Measurements from ENCODE around the gene CTDSP2.

Gene CTDSP2

DNA sequence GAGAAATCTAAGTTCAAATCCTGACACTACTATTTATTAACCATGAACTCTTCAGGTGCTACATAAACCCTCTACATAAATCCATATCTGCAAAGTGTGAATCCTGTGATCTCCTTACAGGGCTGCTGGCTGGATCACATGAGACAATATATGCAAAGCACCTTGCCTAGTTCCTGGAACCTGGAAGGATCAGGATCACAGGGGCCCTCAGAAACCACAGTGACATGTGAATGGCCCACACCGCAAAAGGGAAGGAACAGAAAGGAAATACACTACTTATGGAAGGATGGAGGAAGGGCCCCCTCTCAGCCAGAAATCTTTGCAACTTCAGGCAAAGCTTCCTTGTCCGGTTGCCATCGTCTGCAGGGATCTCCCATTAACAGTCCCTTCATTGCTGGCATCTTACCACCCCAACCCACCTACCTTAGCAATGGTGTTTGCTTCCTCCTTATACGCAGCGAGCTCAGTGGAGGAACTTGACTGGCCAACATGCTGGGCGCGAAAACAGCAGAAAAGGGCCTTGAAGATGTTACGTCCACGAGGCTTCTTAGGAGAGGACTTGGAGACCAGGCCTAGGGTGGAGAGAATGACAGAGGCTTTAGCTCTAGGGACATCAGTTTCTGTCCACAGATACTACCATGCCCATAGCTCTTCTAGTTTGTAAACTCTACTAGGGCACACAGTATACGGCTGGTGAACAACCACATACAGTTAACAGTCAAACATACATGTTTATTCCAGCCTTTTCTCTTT lies 17.3 kb downstream of the CTDSP2 start:
- H3K4me3 ChIP-seq (ENCODE audit: low read depth, low read length) = no peak overlapping the region
- TF ChIP-seq, protein P1, sequence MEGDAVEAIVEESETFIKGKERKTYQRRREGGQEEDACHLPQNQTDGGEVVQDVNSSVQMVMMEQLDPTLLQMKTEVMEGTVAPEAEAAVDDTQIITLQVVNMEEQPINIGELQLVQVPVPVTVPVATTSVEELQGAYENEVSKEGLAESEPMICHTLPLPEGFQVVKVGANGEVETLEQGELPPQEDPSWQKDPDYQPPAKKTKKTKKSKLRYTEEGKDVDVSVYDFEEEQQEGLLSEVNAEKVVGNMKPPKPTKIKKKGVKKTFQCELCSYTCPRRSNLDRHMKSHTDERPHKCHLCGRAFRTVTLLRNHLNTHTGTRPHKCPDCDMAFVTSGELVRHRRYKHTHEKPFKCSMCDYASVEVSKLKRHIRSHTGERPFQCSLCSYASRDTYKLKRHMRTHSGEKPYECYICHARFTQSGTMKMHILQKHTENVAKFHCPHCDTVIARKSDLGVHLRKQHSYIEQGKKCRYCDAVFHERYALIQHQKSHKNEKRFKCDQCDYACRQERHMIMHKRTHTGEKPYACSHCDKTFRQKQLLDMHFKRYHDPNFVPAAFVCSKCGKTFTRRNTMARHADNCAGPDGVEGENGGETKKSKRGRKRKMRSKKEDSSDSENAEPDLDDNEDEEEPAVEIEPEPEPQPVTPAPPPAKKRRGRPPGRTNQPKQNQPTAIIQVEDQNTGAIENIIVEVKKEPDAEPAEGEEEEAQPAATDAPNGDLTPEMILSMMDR (IDR thresholded peaks at IDR 0.05; ENCODE audit: borderline replicate concordance, insufficient read depth, low read depth, low read length) = no peak

DNA sequence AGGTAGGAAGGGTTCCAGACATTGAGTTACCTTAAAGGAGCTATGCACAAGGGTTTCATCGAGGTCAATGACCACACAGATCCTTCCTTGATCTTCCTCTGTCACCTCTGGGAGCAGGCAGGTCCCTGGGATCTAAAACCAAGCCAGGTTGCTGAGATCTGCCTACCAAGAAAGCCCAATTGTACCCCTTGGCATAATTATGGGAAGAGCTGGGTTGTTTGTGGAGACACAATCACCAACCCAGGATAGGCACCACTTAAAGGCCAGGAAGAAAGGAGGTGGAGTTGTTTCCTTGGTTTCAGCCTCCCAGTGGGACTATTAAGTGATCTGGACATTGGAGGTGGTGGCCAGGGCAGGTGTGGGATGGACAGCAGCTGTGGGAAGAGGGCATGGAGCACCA lies 19.6 kb downstream of the CTDSP2 start:
- TF ChIP-seq, protein P1 (IDR thresholded peaks at IDR 0.05; ENCODE audit: borderline replicate concordance, insufficient read depth, low read depth, low read length) = no peak

DNA sequence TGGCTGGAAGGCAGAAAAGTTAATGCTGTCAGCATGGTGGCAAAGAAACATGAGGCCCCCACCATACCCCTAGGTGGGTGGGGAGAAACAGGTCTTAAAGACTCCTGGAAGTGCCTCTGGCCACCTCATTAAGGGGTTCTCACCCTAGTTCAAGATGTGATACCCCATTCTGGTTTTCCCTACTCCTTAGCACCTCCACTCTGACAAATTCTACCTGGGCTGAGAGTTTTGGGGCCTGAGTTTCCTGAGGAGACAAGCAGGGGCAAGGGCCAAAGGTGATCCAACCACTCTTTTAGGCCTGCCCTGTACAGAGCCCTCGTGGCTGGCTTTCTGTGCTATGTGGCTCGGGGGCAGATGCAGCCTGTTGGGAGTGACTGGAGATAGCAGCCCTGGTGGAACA lies 20.1 kb downstream of the CTDSP2 start:
- H3K4me3 ChIP-seq (ENCODE audit: low read depth, low read length) = no peak overlapping the region
- TF ChIP-seq, protein P1 (IDR thresholded peaks at IDR 0.05; ENCODE audit: borderline replicate concordance, insufficient read depth, low read depth, low read length) = no peak

More for the DNA sequence above, 19.6 kb downstream of the CTDSP2 start:
- no peak overlapping the region for H3K4me3 ChIP-seq (ENCODE audit: low read depth, low read length)

DNA sequence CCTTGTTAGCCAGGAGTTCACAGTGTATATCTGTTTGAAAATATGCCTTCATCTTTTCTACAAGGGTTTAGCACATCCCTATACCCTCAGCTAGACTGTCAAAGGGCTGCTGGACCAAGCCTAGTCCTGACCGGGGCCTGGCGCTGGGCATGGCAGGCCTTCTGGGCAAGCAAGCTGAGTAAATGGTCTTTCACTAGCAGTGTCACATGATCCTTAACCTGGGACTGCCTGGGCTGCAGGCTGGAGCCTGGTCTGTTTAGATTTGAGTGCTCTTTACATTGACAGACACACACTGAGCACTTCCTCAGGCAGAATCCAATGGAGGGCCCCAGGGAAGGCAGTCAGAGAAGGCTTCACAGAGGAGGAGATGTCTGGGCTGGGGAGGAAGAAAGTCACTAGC lies 21.1 kb downstream of the CTDSP2 start:
- no peak overlapping the region for H3K4me3 ChIP-seq (ENCODE audit: low read depth, low read length)
- TF ChIP-seq, protein P1 (IDR thresholded peaks at IDR 0.05; ENCODE audit: borderline replicate concordance, insufficient read depth, low read depth, low read length) = no peak

DNA sequence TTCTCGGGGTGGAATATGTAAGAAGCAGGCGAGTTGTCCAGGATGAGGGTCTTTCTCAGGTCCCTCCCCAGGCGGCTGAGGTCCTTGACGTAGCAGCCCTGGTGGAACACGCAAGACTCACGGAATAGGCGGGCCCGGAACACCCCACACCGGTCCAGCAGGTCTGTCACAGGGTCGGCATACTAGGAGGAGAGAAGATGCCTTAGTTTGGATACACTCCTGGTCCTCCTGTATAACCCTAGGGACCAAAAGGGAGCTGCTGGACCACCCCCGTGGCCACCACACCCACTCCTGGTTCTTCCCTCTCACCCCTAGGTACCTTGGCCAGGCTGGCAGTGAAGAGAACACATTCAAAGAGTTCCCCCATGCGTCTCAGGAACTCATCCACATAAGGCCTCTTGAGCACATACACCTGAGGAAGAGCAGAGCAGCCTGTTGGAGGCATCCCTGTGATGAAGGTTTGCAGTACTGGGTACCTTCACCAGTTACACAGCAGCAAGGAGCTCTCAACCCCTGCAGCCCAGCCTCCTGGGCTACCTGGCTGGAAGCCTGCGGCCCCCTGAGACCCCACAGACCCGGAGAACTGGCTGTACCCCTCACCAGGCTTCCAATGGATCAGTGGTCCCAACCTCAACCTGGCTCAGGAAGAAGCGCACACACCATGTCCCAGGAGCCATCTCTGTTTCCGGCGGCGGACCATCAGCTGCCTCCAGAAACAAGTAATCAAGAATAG lies 22.5 kb downstream of the CTDSP2 start:
- H3K4me3 ChIP-seq (ENCODE audit: low read depth, low read length) = no peak overlapping the region
- TF ChIP-seq, protein P1 (IDR thresholded peaks at IDR 0.05; ENCODE audit: borderline replicate concordance, insufficient read depth, low read depth, low read length) = no peak

DNA sequence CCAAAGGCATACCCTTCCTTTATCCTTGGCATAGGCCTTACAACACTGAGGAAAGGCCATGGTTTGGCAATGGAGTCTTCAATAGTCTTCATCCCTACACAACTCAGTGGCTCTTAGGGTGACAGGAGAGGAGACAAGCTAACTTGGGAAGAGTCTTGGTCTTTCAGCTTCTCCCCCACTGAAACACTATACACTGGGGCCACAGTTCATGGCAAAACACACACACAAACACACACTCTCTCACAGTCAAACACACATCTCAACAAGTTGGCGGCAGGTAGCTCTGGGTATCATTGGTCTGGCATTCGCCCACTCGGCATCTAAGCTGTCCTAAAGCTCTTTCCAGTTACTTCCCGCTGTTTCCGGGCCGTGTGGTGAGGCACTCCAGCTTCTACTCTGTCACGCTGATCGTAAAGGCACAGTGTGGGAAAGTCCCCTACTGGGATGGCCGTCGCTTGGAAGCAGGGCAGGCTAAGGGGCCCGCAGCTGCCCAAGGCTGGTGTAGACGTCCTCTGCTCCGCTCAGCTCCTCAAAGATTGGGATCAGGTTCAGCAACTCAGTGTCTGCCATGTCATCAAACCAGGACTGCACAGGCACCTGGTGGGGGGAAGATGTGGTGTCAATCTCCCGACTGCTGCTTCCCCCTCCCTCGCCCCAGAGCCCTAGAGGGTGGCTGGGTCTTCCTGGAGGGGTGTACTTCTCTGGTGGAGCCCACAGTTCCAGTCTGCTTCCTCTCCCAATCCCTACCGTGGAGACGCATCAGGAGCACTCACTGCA lies 23.2 kb downstream of the CTDSP2 start:
- H3K4me3 ChIP-seq (ENCODE audit: low read depth, low read length) = no peak overlapping the region

More for the DNA sequence above, 23.2 kb downstream of the CTDSP2 start:
- TF ChIP-seq, protein P1 (IDR thresholded peaks at IDR 0.05; ENCODE audit: borderline replicate concordance, insufficient read depth, low read depth, low read length) = no peak

Measured in GM12875 (cell line).